Midbrain (tissue), 1 donor: ENCODE results near the gene SLC38A9.
"Not testable (repeated sequence)": the region's sequence is repeated elsewhere in the genome, so short reads cannot be mapped to it uniquely, and the experiment has no call there.

Source experiments
- DNase-seq: peaks from one replicate; lab custom pipeline; 2025; lab: John Stamatoyannopoulos, UW

The SLC38A9 gene

GRCh38 chr5:55706230-55706629 lies 5.9 kb downstream of the SLC38A9 start:
- no peak for DNase-seq

GRCh38 chr5:55702598-55703345 lies 9.4 kb downstream of the SLC38A9 start:
- DNase-seq, result no peak

GRCh38 chr5:55701462-55702103 lies 10.5 kb downstream of the SLC38A9 start:
- no peak for DNase-seq

GRCh38 chr5:55700745-55701144 lies 11.4 kb downstream of the SLC38A9 start:
- DNase-seq, result no peak

GRCh38 chr5:55699041-55699688 lies 13.0 kb downstream of the SLC38A9 start:
- no peak for DNase-seq

GRCh38 chr5:55696704-55697103 lies 15.4 kb downstream of the SLC38A9 start:
- DNase-seq, result not testable (repeated sequence)

- DNase-seq, result no peak
Observed at GRCh38 chr5:55694152-55694830, 17.8 kb downstream of the SLC38A9 start.

- no peak for DNase-seq
Observed at GRCh38 chr5:55692509-55692908, 19.6 kb downstream of the SLC38A9 start.

GRCh38 chr5:55692106-55692417 lies 20.1 kb downstream of the SLC38A9 start:
- DNase-seq, result no peak

GRCh38 chr5:55691265-55692105 lies 20.6 kb downstream of the SLC38A9 start:
- peak; percentile 67 for DNase-seq

GRCh38 chr5:55682071-55682470 lies 30.1 kb downstream of the SLC38A9 start:
- no peak for DNase-seq

- DNase-seq, result no peak
Observed at GRCh38 chr5:55681301-55681700, 30.8 kb downstream of the SLC38A9 start.

- DNase-seq, result peak; percentile 45
Observed at GRCh38 chr5:55680353-55680752, 31.8 kb downstream of the SLC38A9 start.

GRCh38 chr5:55679556-55679955 lies 32.6 kb downstream of the SLC38A9 start:
- no peak for DNase-seq

GRCh38 chr5:55675119-55675518 lies 37.0 kb downstream of the SLC38A9 start:
- no peak for DNase-seq

GRCh38 chr5:55674340-55674739 lies 37.8 kb downstream of the SLC38A9 start:
- DNase-seq, result no peak

GRCh38 chr5:55672477-55672911 lies 39.6 kb downstream of the SLC38A9 start:
- DNase-seq, result peak; percentile 31

GRCh38 chr5:55671975-55672374 lies 40.1 kb downstream of the SLC38A9 start:
- no peak for DNase-seq

- DNase-seq, result no peak
Observed at GRCh38 chr5:55668356-55668755, 43.8 kb downstream of the SLC38A9 start.

GRCh38 chr5:55667938-55668337 lies 44.2 kb downstream of the SLC38A9 start:
- no peak for DNase-seq

GRCh38 chr5:55665065-55665464 lies 47.1 kb downstream of the SLC38A9 start:
- DNase-seq, result no peak

GRCh38 chr5:55657443-55657842 lies 54.7 kb downstream of the SLC38A9 start:
- no peak for DNase-seq
